Activated T-helper 9 cell treated with anti-CD3 and anti-CD28 coated beads, Interleukin-2, amount 50 U/mL, for 16 hours (primary cell): ENCODE measurements around the gene C1orf56.

Experiments used
- DNase-seq: peaks from one replicate; pipeline ENCODE4 v3.0.0-alpha.2; 2020; ENCODE audit warnings: low read depth

The C1orf56 gene

GRCh38 chr1:151047591-151047924, at the start of gene C1orf56:
Gene C1orf56 (plus strand): TSS chr1:151047751. CDS start chr1:151047848, 97 bp downstream.
- peak; percentile 45 for DNase-seq

GRCh38 chr1:150997949-150998348, 49.6 kb upstream of the C1orf56 start:
- DNase-seq, result no peak

- no peak for DNase-seq
Observed at GRCh38 chr1:150999051-150999674, 48.4 kb upstream of the C1orf56 start.

GRCh38 chr1:150999926-151000325, 47.6 kb upstream of the C1orf56 start:
- no peak for DNase-seq

GRCh38 chr1:151000408-151000807, 47.1 kb upstream of the C1orf56 start:
- no peak for DNase-seq

- DNase-seq, result no peak
Observed at GRCh38 chr1:151001602-151002001, 45.9 kb upstream of the C1orf56 start.

- no peak for DNase-seq
Observed at GRCh38 chr1:151002051-151002450, 45.5 kb upstream of the C1orf56 start.

GRCh38 chr1:151002611-151003010, 44.9 kb upstream of the C1orf56 start:
- DNase-seq, result no peak

- no peak for DNase-seq
Observed at GRCh38 chr1:151003180-151003579, 44.4 kb upstream of the C1orf56 start.

GRCh38 chr1:151005729-151006319, 41.7 kb upstream of the C1orf56 start:
- no peak for DNase-seq

GRCh38 chr1:151006327-151007052, 41.1 kb upstream of the C1orf56 start, which contains the start of gene MINDY1:
Gene MINDY1 (minus strand): TSS chr1:151006902. CDS start chr1:151002617, 4,285 bp downstream.
- DNase-seq, result peak; percentile 10

GRCh38 chr1:151007853-151008243, 39.7 kb upstream of the C1orf56 start:
- DNase-seq, result no peak

- peak; percentile 95 for DNase-seq
Observed at GRCh38 chr1:151008244-151009205, 39.0 kb upstream of the C1orf56 start, which contains the start of gene PRUNE1. Gene PRUNE1 (plus strand): TSS chr1:151008449. CDS start chr1:151008633, 184 bp downstream.

GRCh38 chr1:151009206-151009587, 38.4 kb upstream of the C1orf56 start:
- no peak for DNase-seq

- no peak for DNase-seq
Observed at GRCh38 chr1:151009674-151010345, 37.7 kb upstream of the C1orf56 start.

GRCh38 chr1:151010346-151010726, 37.2 kb upstream of the C1orf56 start:
- DNase-seq, result no peak

- no peak for DNase-seq
Observed at GRCh38 chr1:151011154-151011850, 36.2 kb upstream of the C1orf56 start.

GRCh38 chr1:151012684-151013471, 34.7 kb upstream of the C1orf56 start:
- DNase-seq, result no peak

- no peak for DNase-seq
Observed at GRCh38 chr1:151013518-151013917, 34.0 kb upstream of the C1orf56 start.

GRCh38 chr1:151024540-151025146, 22.9 kb upstream of the C1orf56 start:
- peak; percentile 68 for DNase-seq
